ENCODE results near the gene NEXMIF. TPM values are rescaled to one million over a fixed set of nuclear protein-coding genes. Genes with fewer than 3 reads are reported as not detected.
"Not testable (repeated sequence)": the region's sequence is repeated elsewhere in the genome, so short reads cannot be mapped to it uniquely, and the experiment has no call there.

NEXMIF gene
- total RNA-seq, 1 donor from 2014 or later: 0.51 TPM

- DNase-seq (ENCODE audit: low spot score): no peak
Measured at GRCh38 chrX:74797338-74797887, 127.8 kb downstream of the NEXMIF start.

- no peak for DNase-seq (ENCODE audit: low spot score)
Measured at GRCh38 chrX:74788545-74789086, 136.6 kb downstream of the NEXMIF start.

GRCh38 chrX:74784629-74785028 lies 140.6 kb downstream of the NEXMIF start:
- DNase-seq (ENCODE audit: low spot score): no peak

DNA sequence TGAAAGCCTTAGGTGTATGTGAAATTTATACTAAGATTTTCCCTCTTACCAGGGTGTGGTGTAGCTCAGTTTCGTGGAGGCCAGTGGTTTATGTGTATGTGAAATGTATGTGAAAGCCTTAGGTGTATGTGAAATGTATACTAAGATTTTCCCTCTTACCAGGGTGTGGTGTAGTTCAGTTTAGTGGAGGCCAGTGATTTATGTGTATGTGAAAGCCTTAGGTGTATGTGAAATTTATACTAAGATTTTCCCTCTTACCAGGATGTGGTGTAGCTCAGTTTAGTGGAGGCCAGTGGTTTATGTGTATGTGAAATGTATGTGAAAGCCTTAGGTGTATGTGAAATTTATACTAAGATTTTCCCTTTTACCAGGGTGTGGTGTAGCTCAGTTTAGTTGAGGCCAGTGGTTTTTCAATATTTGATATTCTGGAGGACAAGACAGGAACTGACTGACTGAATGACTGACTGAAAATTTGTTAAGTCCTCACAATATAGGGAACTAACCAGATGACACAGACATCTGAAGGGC lies 143.7 kb downstream of the NEXMIF start:
- DNase-seq (ENCODE audit: low spot score): no peak

GRCh38 chrX:74779175-74779574 lies 146.1 kb downstream of the NEXMIF start:
- DNase-seq (ENCODE audit: low spot score): no peak

DNA sequence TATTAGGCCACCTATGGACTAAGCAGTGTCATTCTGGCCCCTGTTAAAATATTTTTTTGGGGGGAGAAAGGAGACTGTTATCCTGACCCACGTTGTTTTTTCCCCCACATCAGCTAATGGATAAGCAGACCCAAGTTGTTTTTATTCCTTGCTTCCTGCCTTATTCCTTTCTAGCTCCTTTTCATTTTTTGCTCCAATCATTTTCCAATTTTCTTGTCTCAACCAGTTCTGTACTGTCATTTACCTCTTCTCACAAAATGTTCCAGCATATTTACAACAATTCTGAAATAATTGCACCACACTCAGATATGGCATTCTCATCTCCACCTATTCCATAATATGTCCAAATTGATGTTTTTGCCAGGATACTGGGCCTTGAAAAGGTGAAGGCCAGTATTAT lies 150.3 kb downstream of the NEXMIF start:
- no peak for DNase-seq (ENCODE audit: low spot score)

- no peak for DNase-seq (ENCODE audit: low spot score)
Measured at GRCh38 chrX:74736450-74736849, 188.8 kb downstream of the NEXMIF start.

DNA sequence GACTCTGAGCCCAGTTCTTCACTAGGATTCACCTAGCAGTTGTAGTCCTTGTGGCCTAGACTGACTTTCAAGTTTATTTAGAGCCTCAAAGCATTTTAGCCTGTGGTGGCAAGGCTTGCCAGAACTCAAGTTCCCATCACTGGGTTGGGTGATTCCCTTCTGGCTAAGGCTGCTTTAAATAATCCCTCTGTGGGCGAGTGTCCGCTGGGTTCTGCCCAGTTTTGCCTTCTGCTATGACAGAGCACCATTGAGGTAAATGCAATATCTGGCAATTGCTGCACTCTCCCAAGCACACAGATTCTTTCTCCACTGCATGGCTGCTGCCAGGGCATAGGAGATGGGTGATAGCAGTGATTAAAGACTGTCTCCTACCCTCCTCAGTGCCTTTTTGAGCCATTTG lies 220.0 kb downstream of the NEXMIF start:
- DNase-seq (ENCODE audit: low spot score): no peak

- not testable (repeated sequence) for DNase-seq (ENCODE audit: low spot score)
Measured at GRCh38 chrX:74701343-74701742, 223.9 kb downstream of the NEXMIF start.

GRCh38 chrX:74684466-74684865 lies 240.8 kb downstream of the NEXMIF start:
- DNase-seq (ENCODE audit: low spot score): no peak

Other genes starting within 250 kb of the NEXMIF start
- 17.8 TPM for gene ABCB7, start 230.8 kb upstream of the NEXMIF start, total RNA-seq